HG03342 (cell line): ENCODE data around the gene CLPTM1L.
"Not testable (repeated sequence)": the region's sequence is repeated elsewhere in the genome, so short reads cannot be mapped to it uniquely, and the experiment has no call there.

ENCODE experiments used
- ATAC-seq: cut with Tn5 transposase; IDR thresholded peaks from one replicate; pipeline ENCODE4 v1.9.1; 2021; ENCODE audit warnings: mild to moderate bottlenecking, moderate library complexity; ENCODE audit not compliant: unreplicated experiment

Gene CLPTM1L

GRCh38 chr5:1328237-1329110 lies 16.4 kb downstream of the CLPTM1L start:
- not testable (repeated sequence) for ATAC-seq

GRCh38 chr5:1326901-1327756 lies 17.8 kb downstream of the CLPTM1L start:
- ATAC-seq, result not testable (repeated sequence)

- ATAC-seq, result not testable (repeated sequence)
Observed at GRCh38 chr5:1326532-1326875, 18.4 kb downstream of the CLPTM1L start.

GRCh38 chr5:1325870-1326531 lies 18.9 kb downstream of the CLPTM1L start:
- ATAC-seq, result no peak

GRCh38 chr5:1325191-1325741 lies 19.6 kb downstream of the CLPTM1L start:
- no peak for ATAC-seq

GRCh38 chr5:1324719-1325190 lies 20.1 kb downstream of the CLPTM1L start:
- ATAC-seq, result no peak

- ATAC-seq, result no peak
Observed at GRCh38 chr5:1324301-1324700, 20.6 kb downstream of the CLPTM1L start.

- ATAC-seq, result no peak
Observed at GRCh38 chr5:1323803-1324173, 21.1 kb downstream of the CLPTM1L start.

GRCh38 chr5:1322955-1323802 lies 21.7 kb downstream of the CLPTM1L start:
- no peak for ATAC-seq

- ATAC-seq, result no peak
Observed at GRCh38 chr5:1322036-1322900, 22.6 kb downstream of the CLPTM1L start.

GRCh38 chr5:1321576-1321975 lies 23.3 kb downstream of the CLPTM1L start:
- no peak for ATAC-seq

GRCh38 chr5:1320436-1321344 lies 24.2 kb downstream of the CLPTM1L start:
- no peak for ATAC-seq

GRCh38 chr5:1319436-1320256 lies 25.3 kb downstream of the CLPTM1L start:
- no peak for ATAC-seq

GRCh38 chr5:1318659-1319251 lies 26.1 kb downstream of the CLPTM1L start:
- no peak for ATAC-seq

- ATAC-seq, result no peak
Observed at GRCh38 chr5:1317921-1318565, 26.9 kb downstream of the CLPTM1L start.

GRCh38 chr5:1316588-1317340 lies 28.1 kb downstream of the CLPTM1L start:
- no peak for ATAC-seq
